Measurements from ENCODE around the gene MTRFR.

DNA sequence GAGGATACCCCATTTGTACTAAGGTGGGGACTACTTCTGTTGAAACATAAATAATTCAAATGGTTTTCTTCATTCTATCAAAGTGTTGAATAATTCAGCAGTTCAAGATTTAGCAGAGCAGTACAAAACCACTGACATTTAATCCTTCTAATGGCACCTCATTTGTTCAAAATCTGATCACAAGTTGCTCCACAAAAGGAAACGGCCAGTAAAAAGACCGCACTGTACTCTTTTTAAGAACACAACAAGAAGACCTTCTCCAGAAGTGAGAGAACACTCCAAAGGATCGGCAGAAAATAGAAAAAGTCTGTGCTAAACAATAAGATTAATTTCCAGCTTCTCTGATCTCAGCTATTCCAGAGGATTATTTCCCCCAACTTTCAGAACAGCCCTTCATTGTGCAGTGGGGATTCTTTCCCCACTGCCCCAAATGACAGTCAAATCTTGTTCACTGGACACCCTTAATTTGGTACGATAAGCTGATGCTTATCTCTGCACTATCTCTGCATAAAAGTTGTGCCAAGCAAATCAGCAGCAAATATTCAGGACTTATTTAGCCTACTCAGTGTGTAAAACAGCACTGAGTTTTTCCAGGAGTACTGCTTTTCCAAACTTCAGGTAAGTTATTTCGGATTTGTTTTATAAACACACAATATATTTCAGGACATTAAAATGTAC lies 5.5 kb upstream of the MTRFR start:
- TF ChIP-seq, protein P1, sequence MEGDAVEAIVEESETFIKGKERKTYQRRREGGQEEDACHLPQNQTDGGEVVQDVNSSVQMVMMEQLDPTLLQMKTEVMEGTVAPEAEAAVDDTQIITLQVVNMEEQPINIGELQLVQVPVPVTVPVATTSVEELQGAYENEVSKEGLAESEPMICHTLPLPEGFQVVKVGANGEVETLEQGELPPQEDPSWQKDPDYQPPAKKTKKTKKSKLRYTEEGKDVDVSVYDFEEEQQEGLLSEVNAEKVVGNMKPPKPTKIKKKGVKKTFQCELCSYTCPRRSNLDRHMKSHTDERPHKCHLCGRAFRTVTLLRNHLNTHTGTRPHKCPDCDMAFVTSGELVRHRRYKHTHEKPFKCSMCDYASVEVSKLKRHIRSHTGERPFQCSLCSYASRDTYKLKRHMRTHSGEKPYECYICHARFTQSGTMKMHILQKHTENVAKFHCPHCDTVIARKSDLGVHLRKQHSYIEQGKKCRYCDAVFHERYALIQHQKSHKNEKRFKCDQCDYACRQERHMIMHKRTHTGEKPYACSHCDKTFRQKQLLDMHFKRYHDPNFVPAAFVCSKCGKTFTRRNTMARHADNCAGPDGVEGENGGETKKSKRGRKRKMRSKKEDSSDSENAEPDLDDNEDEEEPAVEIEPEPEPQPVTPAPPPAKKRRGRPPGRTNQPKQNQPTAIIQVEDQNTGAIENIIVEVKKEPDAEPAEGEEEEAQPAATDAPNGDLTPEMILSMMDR (conservative IDR thresholded peaks at IDR 0.05; ENCODE audit: low read depth, low read length): no peak
- TF ChIP-seq EZH2 (IDR thresholded peaks at IDR 0.05; ENCODE audit: borderline replicate concordance, low read depth, low read length, poor library complexity, severe bottlenecking): no peak

Measured in A673 (cell line).